MCF 10A (cell line): ENCODE data around the gene GGACT. TPM values are rescaled to one million over a fixed set of nuclear protein-coding genes. Genes with fewer than 3 reads are reported as not detected.

Experiments used
- BruUV-seq: library from RNA; stranded (reverse); fragments of 400-500 nt; replicated peaks from 2 replicates; lab custom pipeline; 2021; lab: Mats Ljungman, UMichigan
- CTCF ChIA-PET: fragments of 300-600 bp; sonication (Branson Sonifier 250); formaldehyde crosslinking; extraction: SDS; loops from one replicate; lab custom pipeline; 2021; ENCODE audit warnings: antibody characterized with exemption, inconsistent platforms; lab: Yijun Ruan, JAX
- POLR2A ChIA-PET: fragments of 300-600, 350-650 bp; sonication (Branson Sonifier 250); formaldehyde crosslinking; extraction: SDS; loops from one replicate; lab custom pipeline; 2020; ENCODE audit warnings: antibody characterized with exemption, inconsistent platforms; lab: Yijun Ruan, JAX
- DNase-seq: peaks from one replicate; pipeline ENCODE4 v3.0.0-alpha.2; 2018; ENCODE audit not compliant: unreplicated experiment
- H3K27ac Mint-ChIP-seq: one replicate; pipeline ENCODE4 v1.8.0; 2022; ENCODE audit warnings: mild to moderate bottlenecking, low read depth, mixed read lengths; ENCODE audit not compliant: unreplicated experiment
- H3K27me3 Mint-ChIP-seq: one replicate; pipeline ENCODE4 v1.8.0; 2022; ENCODE audit warnings: mixed read lengths; ENCODE audit not compliant: insufficient read depth, unreplicated experiment
- H3K36me3 Mint-ChIP-seq: one replicate; pipeline ENCODE4 v1.8.0; 2022; ENCODE audit warnings: mild to moderate bottlenecking, moderate library complexity, mixed read lengths; ENCODE audit not compliant: insufficient read depth, unreplicated experiment
- H3K4me1 Mint-ChIP-seq: one replicate; pipeline ENCODE4 v1.8.0; 2022; ENCODE audit warnings: mixed read lengths; ENCODE audit not compliant: insufficient read depth, unreplicated experiment
- H3K4me3 Mint-ChIP-seq: one replicate; pipeline ENCODE4 v1.8.0; 2022; ENCODE audit warnings: mild to moderate bottlenecking, moderate library complexity, mixed read lengths; ENCODE audit not compliant: unreplicated experiment
- H3K9me3 Mint-ChIP-seq: one replicate; pipeline ENCODE4 v1.8.0; 2022; ENCODE audit warnings: mixed read lengths; ENCODE audit not compliant: unreplicated experiment
- intact Hi-C: fragments of 100-400 bp; cut with micrococcal nuclease; formaldehyde crosslinking; loops from 2 replicates; pipeline ENCODE4 v1.14.1; 2022
- total RNA-seq: library from RNA; stranded (reverse); gene quantifications from 2 replicates; pipeline ENCODE4 v1.2.3, GENCODE V29; 2022
- TF ChIP-seq, protein P1 (sequence below): fragments of 200-600 bp; IDR thresholded peaks from one replicate; pipeline ENCODE4 v1.8.0; 2022; ENCODE audit warnings: antibody characterized with exemption, mild to moderate bottlenecking; ENCODE audit not compliant: unreplicated experiment

The GGACT gene
- total RNA-seq, 1 experiment from 2014 or later = 8.1 TPM

DNA sequence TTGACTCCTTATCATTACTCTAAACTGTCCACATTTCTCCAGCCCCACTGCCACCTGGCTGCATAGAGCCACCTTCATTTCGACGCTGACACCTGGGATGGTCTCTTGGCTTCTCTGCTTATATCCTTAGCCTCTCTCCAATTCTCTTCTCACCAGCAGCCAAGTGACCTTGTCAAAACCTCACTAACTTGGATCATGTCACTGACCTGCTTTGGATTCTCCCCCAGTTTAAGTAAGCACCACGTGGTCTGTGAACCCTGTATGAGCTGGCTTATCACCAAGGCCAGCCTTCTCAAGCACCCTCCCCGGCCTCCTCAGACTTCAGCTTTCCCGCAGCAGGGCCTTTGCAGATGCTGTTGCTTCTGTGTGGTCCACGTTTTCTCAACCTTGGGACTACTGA, 12.3 kb upstream of the GGACT start:
- CTCF ChIA-PET = interaction anchor here (0.7 to 0.8 kb wide), 2 partner anchors 41 to 969 kb away, joined by 3 read pairs; no protein-coding TSS in a partner anchor

DNA sequence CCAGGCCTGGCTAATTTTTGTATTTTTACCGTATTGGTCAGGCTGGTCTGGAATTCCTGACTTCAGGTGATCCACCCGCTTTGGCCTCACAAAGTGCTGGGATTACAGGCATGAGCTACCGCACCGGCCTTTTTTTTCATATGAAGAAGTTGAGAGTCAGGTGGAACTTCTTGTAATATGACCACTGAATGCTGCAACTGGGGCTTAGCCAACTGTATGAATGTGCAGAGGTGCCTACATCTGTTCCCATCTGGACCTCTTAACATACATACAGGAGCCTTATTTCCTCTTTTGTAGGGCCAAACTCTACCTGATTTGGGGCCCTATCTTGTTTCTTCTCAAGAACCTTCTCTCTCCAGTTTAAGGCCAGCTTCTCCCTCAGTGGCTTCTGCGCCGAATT, 11.9 kb upstream of the GGACT start:
- DNase-seq = no peak
- ChIA-PET POLR2A (no interaction called here), CTCF (interaction anchor here (0.7 kb wide), 1 partner anchor 40 kb away, joined by 3 read pairs; no protein-coding TSS in a partner anchor)
- Mint-ChIP-seq H3K9me3 (no peaks in the 10 kb centered on the region), H3K4me1 (no peaks in the 10 kb centered on the region), H3K27me3 (no peaks in the 10 kb centered on the region), H3K4me3 (no peak overlapping the region), H3K27ac (no peak overlapping the region), H3K36me3 (peaks cover 11% of the 10 kb centered on the region)
- intact Hi-C loops = no loop called here
- TF ChIP-seq, protein P1, sequence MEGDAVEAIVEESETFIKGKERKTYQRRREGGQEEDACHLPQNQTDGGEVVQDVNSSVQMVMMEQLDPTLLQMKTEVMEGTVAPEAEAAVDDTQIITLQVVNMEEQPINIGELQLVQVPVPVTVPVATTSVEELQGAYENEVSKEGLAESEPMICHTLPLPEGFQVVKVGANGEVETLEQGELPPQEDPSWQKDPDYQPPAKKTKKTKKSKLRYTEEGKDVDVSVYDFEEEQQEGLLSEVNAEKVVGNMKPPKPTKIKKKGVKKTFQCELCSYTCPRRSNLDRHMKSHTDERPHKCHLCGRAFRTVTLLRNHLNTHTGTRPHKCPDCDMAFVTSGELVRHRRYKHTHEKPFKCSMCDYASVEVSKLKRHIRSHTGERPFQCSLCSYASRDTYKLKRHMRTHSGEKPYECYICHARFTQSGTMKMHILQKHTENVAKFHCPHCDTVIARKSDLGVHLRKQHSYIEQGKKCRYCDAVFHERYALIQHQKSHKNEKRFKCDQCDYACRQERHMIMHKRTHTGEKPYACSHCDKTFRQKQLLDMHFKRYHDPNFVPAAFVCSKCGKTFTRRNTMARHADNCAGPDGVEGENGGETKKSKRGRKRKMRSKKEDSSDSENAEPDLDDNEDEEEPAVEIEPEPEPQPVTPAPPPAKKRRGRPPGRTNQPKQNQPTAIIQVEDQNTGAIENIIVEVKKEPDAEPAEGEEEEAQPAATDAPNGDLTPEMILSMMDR = no peak
- BruUV-seq = no TSS peak

More for the DNA sequence above, 12.3 kb upstream of the GGACT start:
- intact Hi-C loops = no loop called here
- Mint-ChIP-seq H3K27me3 (no peaks in the 10 kb centered on the region), H3K27ac (no peak overlapping the region), H3K4me1 (no peaks in the 10 kb centered on the region), H3K36me3 (peaks cover 11% of the 10 kb centered on the region), H3K4me3 (no peak overlapping the region), H3K9me3 (no peaks in the 10 kb centered on the region)
- BruUV-seq = no TSS peak
- no peak for DNase-seq
- TF ChIP-seq, protein P1 = no peak
- POLR2A ChIA-PET = no interaction called here

GRCh38 chr13:100597253-100597652, 8.7 kb upstream of the GGACT start:
- POLR2A ChIA-PET = no interaction called here
- no peaks in the 10 kb centered on the region for H3K27me3 Mint-ChIP-seq
- H3K4me1 Mint-ChIP-seq = no peaks in the 10 kb centered on the region
- DNase-seq = no peak
- H3K9me3 Mint-ChIP-seq = no peaks in the 10 kb centered on the region
- intact Hi-C loops = no loop called here
- CTCF ChIA-PET = no interaction called here
- H3K4me3 Mint-ChIP-seq = no peak overlapping the region
- no TSS peak for BruUV-seq
- no peaks in the 10 kb centered on the region for H3K36me3 Mint-ChIP-seq
- no peak overlapping the region for H3K27ac Mint-ChIP-seq
- TF ChIP-seq, protein P1 = no peak

DNA sequence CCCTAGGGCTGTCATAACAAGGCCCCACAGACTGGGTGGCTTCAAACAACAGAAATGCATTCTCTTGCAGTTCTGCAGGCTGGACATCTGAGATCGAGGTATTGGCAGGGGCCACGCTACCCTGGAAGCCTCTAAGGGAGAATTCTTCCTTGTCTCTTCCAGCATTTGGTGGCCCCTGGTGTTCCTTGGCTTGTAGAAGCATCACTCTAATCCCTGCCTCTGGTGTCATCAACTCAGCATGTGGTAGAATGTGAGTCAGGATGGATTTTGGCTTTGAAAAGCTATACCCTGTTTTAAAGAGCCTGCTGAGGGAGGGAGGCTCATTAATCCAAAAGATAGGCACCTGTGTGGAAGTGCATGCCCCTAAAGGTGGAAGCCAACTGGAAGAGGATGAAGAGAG, 7.9 kb upstream of the GGACT start:
- ChIA-PET CTCF (no interaction called here), POLR2A (no interaction called here)
- Mint-ChIP-seq H3K4me1 (no peaks in the 10 kb centered on the region), H3K9me3 (no peaks in the 10 kb centered on the region), H3K27ac (no peak overlapping the region), H3K36me3 (no peaks in the 10 kb centered on the region), H3K27me3 (no peaks in the 10 kb centered on the region), H3K4me3 (no peak overlapping the region)
- no TSS peak for BruUV-seq
- intact Hi-C loops = no loop called here
- TF ChIP-seq, protein P1 = no peak
- no peak for DNase-seq
